GM13977 (cell line): ENCODE data around the gene HCRTR1.

Source experiments
- DNase-seq: peaks from one replicate; pipeline ENCODE4 v3.0.0; 2012; ENCODE audit warnings: low spot score
- CTCF ChIP-seq: IDR thresholded peaks from 2 replicates; pipeline ENCODE4 v1.5.1; 2012; ENCODE audit warnings: mild to moderate bottlenecking, control low read depth; ENCODE audit not compliant: insufficient read depth; ENCODE audit errors: extremely low read depth, missing control alignments
- in situ Hi-C: fragments of 300-500 bp; cut with MboI; formaldehyde crosslinking; loops from one replicate; pipeline ENCODE4 v1.12.0; 2022; ENCODE audit warnings: low sequenced_read_pairs, low pct_unique_long_range_greater_than_20kb, mixed read lengths, inconsistent platforms; ENCODE audit not compliant: unreplicated experiment

The HCRTR1 gene

GRCh38 chr1:31595836-31596736 lies 21.4 kb upstream of the HCRTR1 start:
- peak; percentile 20 for DNase-seq
- no peak for TF ChIP-seq CTCF

GRCh38 chr1:31596737-31597097 lies 20.8 kb upstream of the HCRTR1 start:
- TF ChIP-seq CTCF = no peak
- DNase-seq = peak; percentile 42
- in situ Hi-C loops = no loop called here

More at GRCh38 chr1:31595836-31596736, 21.4 kb upstream of the HCRTR1 start:
- in situ Hi-C loops = no loop called here

- DNase-seq = no peak
- in situ Hi-C loops = no loop called here
- TF ChIP-seq CTCF = no peak
These were observed 18.5 kb upstream of the HCRTR1 start for GRCh38 chr1:31598980-31599379.

GRCh38 chr1:31600641-31601040 lies 16.8 kb upstream of the HCRTR1 start:
- in situ Hi-C loops = no loop called here
- TF ChIP-seq CTCF = no peak
- no peak for DNase-seq

GRCh38 chr1:31602081-31602480 lies 15.4 kb upstream of the HCRTR1 start:
- no peak for DNase-seq
- TF ChIP-seq CTCF = no peak
- in situ Hi-C loops = no loop called here

GRCh38 chr1:31605908-31606427 lies 11.5 kb upstream of the HCRTR1 start:
- in situ Hi-C loops = no loop called here
- peak; percentile 88 for DNase-seq
- no peak for TF ChIP-seq CTCF
